ENCODE measurements around the gene NBEAL1. TPM values are rescaled to one million over a fixed set of nuclear protein-coding genes. Genes with fewer than 3 reads are reported as not detected.
"Not testable (repeated sequence)": the region's sequence is repeated elsewhere in the genome, so short reads cannot be mapped to it uniquely, and the experiment has no call there.

The NBEAL1 gene
- total RNA-seq (10 to 100 TPM; 31.1 to 43.9 TPM), polyA plus RNA-seq (ENCODE audit: insufficient read length in 2 of 2) (1 to 10 TPM; 3.4 to 4.2 TPM)
- long read RNA-seq, donor 1: 0 reads
- long read RNA-seq, donor 2: 0 reads
- long read RNA-seq, donor 3: 0 reads
- long read RNA-seq, donor 4, partial matches to known transcripts: 0 of 1 reads
- long read RNA-seq, donor 4, other reads (novel, unspliced or antisense): 0 of 1 reads

GRCh38 chr2:203014456-203015199, at the start of gene NBEAL1:
NBEAL1 (plus strand) TSS chr2:203014875; CDS start chr2:203016385, 1,510 bp downstream.
- WGBS (ENCODE audit: insufficient coverage): under 1% methylated on average over 58 of the region's 59 CpGs
- DNase-seq (ENCODE audit: low read depth in 4 of 6, low spot score in 6 of 6): peak; percentile 93 to 99 (median 96)
- Histone ChIP-seq H3K4me3 (ENCODE audit: low read depth, low read length) (peak within 1 kb of the TSS; percentile 99), H3K27ac (ENCODE audit: low read depth, low read length) (peak within 1 kb of the TSS; percentile 97), H3K4me1 (ENCODE audit: control insufficient read depth, insufficient read depth, low read length) (peaks cover 12% of the 10 kb centered on the region), H3K27me3 (ENCODE audit: control insufficient read depth, insufficient read depth, low read length) (no peaks in the 10 kb centered on the region), H3K36me3 (ENCODE audit: control insufficient read depth, insufficient read depth, low read length) (no peaks in the 10 kb centered on the region), H3K9me3 (ENCODE audit: control insufficient read depth, insufficient read depth, low read length) (no peaks in the 10 kb centered on the region)

GRCh38 chr2:202965810-202966460, 48.7 kb upstream of the NBEAL1 start:
- Histone ChIP-seq H3K27ac (ENCODE audit: low read depth, low read length) (no peak overlapping the region), H3K27me3 (ENCODE audit: control insufficient read depth, insufficient read depth, low read length) (no peaks in the 10 kb centered on the region), H3K4me1 (ENCODE audit: control insufficient read depth, insufficient read depth, low read length) (no peaks in the 10 kb centered on the region), H3K36me3 (ENCODE audit: control insufficient read depth, insufficient read depth, low read length) (no peaks in the 10 kb centered on the region), H3K9me3 (ENCODE audit: control insufficient read depth, insufficient read depth, low read length) (no peaks in the 10 kb centered on the region), H3K4me3 (ENCODE audit: low read depth, low read length) (no peak overlapping the region)
- peak in 1 of 6 donors; percentile 0 for DNase-seq (ENCODE audit: low read depth in 4 of 6, low spot score in 6 of 6)
- 75% methylated on average over 2 of the region's 5 CpGs for WGBS (ENCODE audit: insufficient coverage)

- not testable (repeated sequence) for H3K4me3 ChIP-seq (ENCODE audit: low read depth, low read length); H3K27me3 ChIP-seq (ENCODE audit: control insufficient read depth, insufficient read depth, low read length); H3K36me3 ChIP-seq (ENCODE audit: control insufficient read depth, insufficient read depth, low read length); DNase-seq (ENCODE audit: low read depth in 4 of 6, low spot score in 6 of 6); H3K9me3 ChIP-seq (ENCODE audit: control insufficient read depth, insufficient read depth, low read length); H3K27ac ChIP-seq (ENCODE audit: low read depth, low read length); H3K4me1 ChIP-seq (ENCODE audit: control insufficient read depth, insufficient read depth, low read length)
- no CpG with 5 or more reads among the region's 2 CpGs for WGBS (ENCODE audit: insufficient coverage)
Measured at GRCh38 chr2:202969404-202969803, 45.3 kb upstream of the NBEAL1 start.

- no CpG with 5 or more reads among the region's 3 CpGs for WGBS (ENCODE audit: insufficient coverage)
- Histone ChIP-seq H3K27me3 (ENCODE audit: control insufficient read depth, insufficient read depth, low read length) (no peaks in the 10 kb centered on the region), H3K4me1 (ENCODE audit: control insufficient read depth, insufficient read depth, low read length) (no peaks in the 10 kb centered on the region), H3K4me3 (ENCODE audit: low read depth, low read length) (no peak overlapping the region), H3K27ac (ENCODE audit: low read depth, low read length) (no peak overlapping the region), H3K36me3 (ENCODE audit: control insufficient read depth, insufficient read depth, low read length) (peaks cover 22% of the 10 kb centered on the region), H3K9me3 (ENCODE audit: control insufficient read depth, insufficient read depth, low read length) (no peaks in the 10 kb centered on the region)
- no peak for DNase-seq (ENCODE audit: low read depth in 4 of 6, low spot score in 6 of 6)
Measured at GRCh38 chr2:202976809-202977208, 37.9 kb upstream of the NBEAL1 start.

GRCh38 chr2:202982779-202983491, 31.7 kb upstream of the NBEAL1 start:
- no peak overlapping the region for H3K27ac ChIP-seq (ENCODE audit: low read depth, low read length)
- H3K4me3 ChIP-seq (ENCODE audit: low read depth, low read length): no peak overlapping the region
- no peaks in the 10 kb centered on the region for H3K9me3 ChIP-seq (ENCODE audit: control insufficient read depth, insufficient read depth, low read length)
- H3K36me3 ChIP-seq (ENCODE audit: control insufficient read depth, insufficient read depth, low read length): peaks cover 7% of the 10 kb centered on the region
- DNase-seq (ENCODE audit: low read depth in 4 of 6, low spot score in 6 of 6): no peak
- no peaks in the 10 kb centered on the region for H3K27me3 ChIP-seq (ENCODE audit: control insufficient read depth, insufficient read depth, low read length)
- H3K4me1 ChIP-seq (ENCODE audit: control insufficient read depth, insufficient read depth, low read length): no peaks in the 10 kb centered on the region
- 100% methylated on average over 1 of the region's 3 CpGs for WGBS (ENCODE audit: insufficient coverage)

GRCh38 chr2:202989749-202990148, 24.9 kb upstream of the NBEAL1 start:
- WGBS (ENCODE audit: insufficient coverage): no CpG with 5 or more reads among the region's 1 CpG
- Histone ChIP-seq H3K36me3 (ENCODE audit: control insufficient read depth, insufficient read depth, low read length) (no peaks in the 10 kb centered on the region), H3K9me3 (ENCODE audit: control insufficient read depth, insufficient read depth, low read length) (no peaks in the 10 kb centered on the region), H3K27ac (ENCODE audit: low read depth, low read length) (no peak overlapping the region), H3K4me3 (ENCODE audit: low read depth, low read length) (no peak overlapping the region), H3K27me3 (ENCODE audit: control insufficient read depth, insufficient read depth, low read length) (no peaks in the 10 kb centered on the region), H3K4me1 (ENCODE audit: control insufficient read depth, insufficient read depth, low read length) (no peaks in the 10 kb centered on the region)
- DNase-seq (ENCODE audit: low read depth in 4 of 6, low spot score in 6 of 6): no peak

GRCh38 chr2:202990501-202990900, 24.2 kb upstream of the NBEAL1 start:
- Histone ChIP-seq H3K27ac (ENCODE audit: low read depth, low read length) (no peak overlapping the region), H3K9me3 (ENCODE audit: control insufficient read depth, insufficient read depth, low read length) (no peaks in the 10 kb centered on the region), H3K27me3 (ENCODE audit: control insufficient read depth, insufficient read depth, low read length) (no peaks in the 10 kb centered on the region), H3K36me3 (ENCODE audit: control insufficient read depth, insufficient read depth, low read length) (no peaks in the 10 kb centered on the region), H3K4me3 (ENCODE audit: low read depth, low read length) (no peak overlapping the region), H3K4me1 (ENCODE audit: control insufficient read depth, insufficient read depth, low read length) (no peaks in the 10 kb centered on the region)
- WGBS (ENCODE audit: insufficient coverage): no CpG with 5 or more reads among the region's 3 CpGs
- no peak for DNase-seq (ENCODE audit: low read depth in 4 of 6, low spot score in 6 of 6)

GRCh38 chr2:202997113-202997512, 17.6 kb upstream of the NBEAL1 start:
- not testable (repeated sequence) for H3K9me3 ChIP-seq (ENCODE audit: control insufficient read depth, insufficient read depth, low read length); H3K27me3 ChIP-seq (ENCODE audit: control insufficient read depth, insufficient read depth, low read length); DNase-seq (ENCODE audit: low read depth in 4 of 6, low spot score in 6 of 6); H3K4me3 ChIP-seq (ENCODE audit: low read depth, low read length); H3K4me1 ChIP-seq (ENCODE audit: control insufficient read depth, insufficient read depth, low read length); H3K27ac ChIP-seq (ENCODE audit: low read depth, low read length); H3K36me3 ChIP-seq (ENCODE audit: control insufficient read depth, insufficient read depth, low read length)
- 80% methylated on average over 1 of the region's 3 CpGs for WGBS (ENCODE audit: insufficient coverage)

- Histone ChIP-seq H3K27me3 (ENCODE audit: control insufficient read depth, insufficient read depth, low read length) (no peaks in the 10 kb centered on the region), H3K4me3 (ENCODE audit: low read depth, low read length) (no peak overlapping the region), H3K27ac (ENCODE audit: low read depth, low read length) (no peak overlapping the region), H3K4me1 (ENCODE audit: control insufficient read depth, insufficient read depth, low read length) (no peaks in the 10 kb centered on the region), H3K36me3 (ENCODE audit: control insufficient read depth, insufficient read depth, low read length) (no peaks in the 10 kb centered on the region), H3K9me3 (ENCODE audit: control insufficient read depth, insufficient read depth, low read length) (no peaks in the 10 kb centered on the region)
- 100% methylated on average over 1 of the region's 3 CpGs for WGBS (ENCODE audit: insufficient coverage)
- DNase-seq (ENCODE audit: low read depth in 4 of 6, low spot score in 6 of 6): no peak
Measured at GRCh38 chr2:203002054-203002821, 12.4 kb upstream of the NBEAL1 start.

Measured in spinal cord (tissue), 10 donors.